ENCODE results near the gene STAT3. TPM values are rescaled to one million over a fixed set of nuclear protein-coding genes. Genes with fewer than 3 reads are reported as not detected.

STAT3 gene
- polyA plus RNA-seq, 1 of the 3 experiments (the other 2 are of a cell fraction) = 35.7 TPM

GRCh38 chr17:42268236-42268635 lies 120.0 kb downstream of the STAT3 start (continued):
- no peak for TF ChIP-seq CHD2 (IDR thresholded peaks at IDR 0.05; ENCODE audit: low read length, partially characterized antibody)
- no peak for TF ChIP-seq YY1 (IDR thresholded peaks at IDR 0.05; ENCODE audit: low read depth)

GRCh38 chr17:42266918-42267766 lies 121.1 kb downstream of the STAT3 start:
- TF ChIP-seq REST (IDR thresholded peaks at IDR 0.05; ENCODE audit: low read depth, low read length) (no peak), PBX3 (IDR thresholded peaks at IDR 0.05) (no peak), EP300 (IDR thresholded peaks at IDR 0.05; ENCODE audit: borderline replicate concordance in 1 of 2, low read depth in 1 of 2, low read length in 1 of 2) (no peak), FOSL2 (IDR thresholded peaks at IDR 0.05; ENCODE audit: borderline replicate concordance, low read depth) (no peak), FOXM1 (IDR thresholded peaks at IDR 0.05; ENCODE audit: low read depth) (no peak), MEF2A (IDR thresholded peaks at IDR 0.05; ENCODE audit: borderline replicate concordance, low read depth) (no peak), FOXJ3 (CRISPR knock-in tag; IDR thresholded peaks at IDR 0.05) (no peak), EZH2phosphoT487 (IDR thresholded peaks at IDR 0.05; ENCODE audit: borderline replicate concordance, low read depth) (no peak), ZBTB33 (IDR thresholded peaks at IDR 0.05; ENCODE audit: borderline replicate concordance, low read depth) (no peak), YY1 (IDR thresholded peaks at IDR 0.05; ENCODE audit: low read depth) (no peak), NFIC (IDR thresholded peaks at IDR 0.05; ENCODE audit: borderline replicate concordance) (no peak), TCF12 (IDR thresholded peaks at IDR 0.05) (no peak), ELF1 (IDR thresholded peaks at IDR 0.05) (no peak), RCOR1 (IDR thresholded peaks at IDR 0.05; ENCODE audit: low read length) (no peak), RXRA (IDR thresholded peaks at IDR 0.05; ENCODE audit: borderline replicate concordance, low read depth) (no peak), GABPA (IDR thresholded peaks at IDR 0.05; ENCODE audit: low read depth) (no peak), RFX5 (IDR thresholded peaks at IDR 0.05; ENCODE audit: low read length) (no peak), TAF1 (IDR thresholded peaks at IDR 0.05; ENCODE audit: borderline replicate concordance, low read depth, low read length) (no peak), TEAD4 (IDR thresholded peaks at IDR 0.05; ENCODE audit: borderline replicate concordance, insufficient read depth) (no peak), USF1 (IDR thresholded peaks at IDR 0.05; ENCODE audit: borderline replicate concordance, low read depth) (no peak)
- Histone ChIP-seq H3K4me2 (no peak overlapping the region), H3K79me2 (ENCODE audit: insufficient read depth) (peaks cover 70% of the 10 kb centered on the region), H2AFZ (ENCODE audit: low read depth) (no peak overlapping the region), H3K4me3 (ENCODE audit: low read depth in 2 of 2, low read length in 1 of 2) (no peak overlapping the region), H4K20me1 (ENCODE audit: insufficient read depth) (peaks cover 24% of the 10 kb centered on the region), H3K9ac (no peak overlapping the region), H3K9me2 (no peaks in the 10 kb centered on the region), H3F3A (replicated peaks; ENCODE audit: insufficient read depth) (peaks cover 5% of the 10 kb centered on the region), H3K36me3 (replicated peaks in 1 of 2; ENCODE audit: control insufficient read depth in 1 of 2, insufficient read depth in 2 of 2, low read length in 1 of 2) (no peaks in the 10 kb centered on the region), H3K27ac (ENCODE audit: low read depth in 2 of 2, low read length in 1 of 2) (no peak overlapping the region), H3K9me3 (no peaks in the 10 kb centered on the region), H3K27me3 (ENCODE audit: insufficient read depth) (no peaks in the 10 kb centered on the region), H3K4me1 (ENCODE audit: control insufficient read depth in 1 of 2, insufficient read depth in 2 of 2, low read depth in 1 of 2, low read length in 1 of 2) (peaks cover 0 to 5% of the 10 kb centered on the region in 2 experiments; a peak in 3 of 4 replicates)
- 82% methylated on average over 9 of the region's 9 CpGs for WGBS (ENCODE audit: low lambda C conversion rate)
- POLR2A ChIA-PET = no interaction called here
- DNase-seq = no peak
- CTCF ChIA-PET = interaction anchor here (1.3 to 2.6 kb wide), 2 partner anchors 45 to 139 kb away, joined by 6 read pairs; no protein-coding TSS in a partner anchor
